HG03575 (cell line): ENCODE measurements around the gene DISC1.
"Not testable (repeated sequence)": the region's sequence is repeated elsewhere in the genome, so short reads cannot be mapped to it uniquely, and the experiment has no call there.

Source experiments
- ATAC-seq: cut with Tn5 transposase; IDR thresholded peaks from one replicate; pipeline ENCODE4 v1.9.1; 2021; ENCODE audit not compliant: unreplicated experiment, insufficient number of reproducible peaks, low FRiP score; ENCODE audit errors: extremely low read depth

DISC1 gene

GRCh38 chr1:231665101-231665500 is 38.5 kb downstream of the DISC1 start:
- ATAC-seq = no peak

GRCh38 chr1:231665726-231666125 is 39.1 kb downstream of the DISC1 start:
- ATAC-seq = no peak

- ATAC-seq = no peak
Measured at GRCh38 chr1:231666220-231666936, 39.8 kb downstream of the DISC1 start.

GRCh38 chr1:231666937-231667608 is 40.5 kb downstream of the DISC1 start:
- ATAC-seq = no peak

GRCh38 chr1:231667896-231668506 is 41.4 kb downstream of the DISC1 start:
- no peak for ATAC-seq

- ATAC-seq = no peak
Measured at GRCh38 chr1:231668826-231669225, 42.2 kb downstream of the DISC1 start.

GRCh38 chr1:231669864-231670621 is 43.5 kb downstream of the DISC1 start:
- ATAC-seq = not testable (repeated sequence)

- ATAC-seq = no peak
Measured at GRCh38 chr1:231670755-231671154, 44.2 kb downstream of the DISC1 start.

- no peak for ATAC-seq
Measured at GRCh38 chr1:231674575-231674974, 48.0 kb downstream of the DISC1 start.

GRCh38 chr1:231676487-231676886 is 49.9 kb downstream of the DISC1 start:
- ATAC-seq = no peak

- ATAC-seq = no peak
Measured at GRCh38 chr1:231677442-231677841, 50.9 kb downstream of the DISC1 start.

- ATAC-seq = no peak
Measured at GRCh38 chr1:231678011-231678432, 51.4 kb downstream of the DISC1 start.

- no peak for ATAC-seq
Measured at GRCh38 chr1:231679109-231679508, 52.5 kb downstream of the DISC1 start.

GRCh38 chr1:231681006-231681405 is 54.4 kb downstream of the DISC1 start:
- ATAC-seq = no peak

GRCh38 chr1:231682779-231683178 is 56.2 kb downstream of the DISC1 start:
- no peak for ATAC-seq

- no peak for ATAC-seq
Measured at GRCh38 chr1:231683439-231684165, 57.0 kb downstream of the DISC1 start.

- ATAC-seq = no peak
Measured at GRCh38 chr1:231684356-231685244, 58.0 kb downstream of the DISC1 start.

- ATAC-seq = no peak
Measured at GRCh38 chr1:231686384-231686783, 59.8 kb downstream of the DISC1 start.
